A673 (cell line): ENCODE results near the gene CD226.

ENCODE experiments used
- CTCF ChIP-seq: fragments of 300-800, 200-600 bp; sonication (generic); conservative IDR thresholded peaks from 2 replicates; pipeline ENCODE4 v1.5.1; 2017; ENCODE audit warnings: low read depth, mild to moderate bottlenecking, antibody characterized with exemption, low read length, moderate library complexity, mixed read lengths
- EZH2 ChIP-seq: fragments of 200-600 bp; sonication (generic); IDR thresholded peaks from 2 replicates; pipeline ENCODE4 v1.6.1; 2017; ENCODE audit warnings: borderline replicate concordance, low read depth, mild to moderate bottlenecking, mixed read lengths, antibody characterized with exemption, low read length; ENCODE audit not compliant: poor library complexity, severe bottlenecking

DNA sequence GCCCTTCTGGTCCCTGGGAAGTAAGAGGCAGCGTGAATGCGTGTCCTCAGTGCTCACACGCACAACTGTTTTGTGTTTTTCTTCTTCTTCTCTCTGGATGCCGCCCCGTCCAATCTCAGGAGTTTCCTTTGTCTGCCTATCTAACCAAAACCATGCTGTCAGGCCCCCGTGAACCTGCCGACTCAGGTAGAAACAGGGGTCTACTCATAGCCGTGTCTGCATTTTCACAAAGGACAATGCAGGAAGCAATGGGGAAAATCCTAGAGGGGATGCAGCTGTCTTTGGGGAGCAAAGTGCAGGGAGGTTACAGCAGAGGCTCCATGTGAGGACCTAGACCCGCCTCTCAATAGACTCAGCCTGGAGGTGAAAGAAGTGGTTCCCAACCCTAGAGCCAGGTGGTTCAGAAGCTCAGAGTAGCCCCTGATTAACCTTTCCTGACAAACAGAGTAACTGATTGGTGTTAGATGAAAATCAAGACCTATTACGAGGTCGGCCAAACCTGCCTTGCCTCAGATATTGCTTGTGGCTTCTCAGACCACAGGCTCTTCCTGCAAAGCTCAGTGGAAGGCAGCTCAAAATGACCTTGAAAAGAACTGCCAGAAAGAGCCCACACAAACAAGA, 49.3 kb downstream of the CD226 start:
- TF ChIP-seq CTCF (no peak), EZH2 (no peak)
